ENCODE results near the gene FAM98C. TPM values are rescaled to one million over a fixed set of nuclear protein-coding genes. Genes with fewer than 3 reads are reported as not detected.
A peak's percentile ranks its signal among the peaks of the same experiment; 100 is the strongest.

The FAM98C gene
- total RNA-seq, 4 donors from 2014 or later = 28.9 to 76.8 (median 48.1) TPM

- no peak for TF ChIP-seq CTCF (IDR thresholded peaks at IDR 0.05)
- no peak for TF ChIP-seq POLR2A (IDR thresholded peaks at IDR 0.05)
Observed at GRCh38 chr19:38375098-38375493, 27.8 kb upstream of the FAM98C start.

GRCh38 chr19:38375748-38376147 lies 27.1 kb upstream of the FAM98C start:
- Histone ChIP-seq H3K27ac (peak overlapping the region in 1 of 4 donors; percentile 87), H3K27me3 (no peaks in the 10 kb centered on the region), H3K9me3 (no peaks in the 10 kb centered on the region), H3K4me1 (peaks cover 4 to 19% (median 15%) of the 10 kb centered on the region in 4 donors), H3K36me3 (peaks cover 0 to 41% (median 0%) of the 10 kb centered on the region in 3 donors), H3K4me3 (peak overlapping the region; percentile 67 to 79 (median 76))
- DNase-seq = no peak
- TF ChIP-seq POLR2A (IDR thresholded peaks at IDR 0.05) (no peak), CTCF (IDR thresholded peaks at IDR 0.05) (no peak)

More at GRCh38 chr19:38375098-38375493, 27.8 kb upstream of the FAM98C start:
- peaks cover 0 to 35% (median 0%) of the 10 kb centered on the region in 3 donors for H3K36me3 ChIP-seq
- H3K4me1 ChIP-seq = peaks cover 4 to 19% (median 15%) of the 10 kb centered on the region in 4 donors
- H3K27me3 ChIP-seq = no peaks in the 10 kb centered on the region
- DNase-seq = no peak
- peak overlapping the region; percentile 67 to 79 (median 76) for H3K4me3 ChIP-seq
- peak overlapping the region; percentile 85 to 91 (median 89) for H3K27ac ChIP-seq
- no peaks in the 10 kb centered on the region for H3K9me3 ChIP-seq

- no peak overlapping the region for H3K27ac ChIP-seq
- H3K4me1 ChIP-seq = peaks cover 4 to 19% (median 15%) of the 10 kb centered on the region in 4 donors
- no peak for DNase-seq
- TF ChIP-seq POLR2A (IDR thresholded peaks at IDR 0.05) = no peak
- no peak for TF ChIP-seq CTCF (IDR thresholded peaks at IDR 0.05)
- H3K27me3 ChIP-seq = no peaks in the 10 kb centered on the region
- H3K36me3 ChIP-seq = peaks cover 0 to 50% (median 0%) of the 10 kb centered on the region in 3 donors
- H3K9me3 ChIP-seq = no peaks in the 10 kb centered on the region
- H3K4me3 ChIP-seq = no peak overlapping the region
Observed at GRCh38 chr19:38376576-38376975, 26.3 kb upstream of the FAM98C start.

GRCh38 chr19:38377052-38377451 lies 25.8 kb upstream of the FAM98C start:
- Histone ChIP-seq H3K9me3 (no peaks in the 10 kb centered on the region), H3K27ac (no peak overlapping the region), H3K36me3 (peaks cover 0 to 54% (median 0%) of the 10 kb centered on the region in 3 donors), H3K4me3 (no peak overlapping the region), H3K4me1 (peaks cover 4 to 19% (median 15%) of the 10 kb centered on the region in 4 donors), H3K27me3 (no peaks in the 10 kb centered on the region)
- DNase-seq = no peak
- no peak for TF ChIP-seq CTCF (IDR thresholded peaks at IDR 0.05)
- no peak for TF ChIP-seq POLR2A (IDR thresholded peaks at IDR 0.05)

- Histone ChIP-seq H3K9me3 (no peaks in the 10 kb centered on the region), H3K4me3 (no peak overlapping the region), H3K27me3 (no peaks in the 10 kb centered on the region), H3K36me3 (peaks cover 0 to 72% (median 0%) of the 10 kb centered on the region in 3 donors), H3K4me1 (peaks cover 4 to 19% (median 15%) of the 10 kb centered on the region in 4 donors), H3K27ac (no peak overlapping the region)
- DNase-seq = no peak
- no peak for TF ChIP-seq CTCF (IDR thresholded peaks at IDR 0.05)
- no peak for TF ChIP-seq POLR2A (IDR thresholded peaks at IDR 0.05)
Observed at GRCh38 chr19:38378866-38379265, 24.0 kb upstream of the FAM98C start.

Measured in Peyer's patch (tissue), 4 donors.